ENCODE data around the gene LSM12. TPM values are rescaled to one million over a fixed set of nuclear protein-coding genes. Genes with fewer than 3 reads are reported as not detected.
A peak's percentile ranks its signal among the peaks of the same experiment; 100 is the strongest.

LSM12 gene
- polyA plus RNA-seq, 3 donors = 24.7 to 65.8 (median 64.4) TPM

- Mint-ChIP-seq H3K9me3 (peaks cover 0 to 3% (median 0%) of the 10 kb centered on the region in 7 donors), H3K27ac (peak overlapping the region in 6 of 7 donors; percentile 90 to 95 (median 94)), H3K4me3 (peak overlapping the region; percentile 75 to 90), H3K4me1 (peaks cover 45% of the 10 kb centered on the region), H3K36me3 (peaks cover 27 to 56% of the 10 kb centered on the region in 2 donors), H3K27me3 (ENCODE audit: low read depth in 3 of 3) (no peaks in the 10 kb centered on the region)
- H3K9ac ChIP-seq (ENCODE audit: insufficient read depth, low read length, poor library complexity, severe bottlenecking) = peak overlapping the region; percentile 63
- DNase-seq = no peak
- peak overlapping the region; percentile 90 for H3K4me2 ChIP-seq (replicated peaks; ENCODE audit: extremely low read depth, low read length, poor library complexity, severe bottlenecking)
- H3K9me3 ChIP-seq (replicated peaks in 1 of 2; ENCODE audit: control insufficient read depth in 1 of 2, insufficient read depth in 1 of 2, low read length in 2 of 2) = no peaks in the 10 kb centered on the region
- H3K27ac ChIP-seq (ENCODE audit: low read depth in 1 of 2, low read length in 2 of 2) = peak overlapping the region; percentile 82 to 91
- peak overlapping the region in 2 of 3 experiments; percentile 37 to 76 for H3K4me3 ChIP-seq (replicated peaks in 1 of 3; ENCODE audit: low read depth in 2 of 3, low read length in 3 of 3)
- H3K79me2 ChIP-seq (ENCODE audit: insufficient read depth, low read length) = peaks cover 9% of the 10 kb centered on the region
- intact Hi-C loops (cut with micrococcal nuclease) = no loop called here
- WGBS (ENCODE audit: insufficient coverage) = no CpG with 5 or more reads among the region's 2 CpGs
- peaks cover 32 to 34% of the 10 kb centered on the region in 2 donors for H3K36me3 ChIP-seq (replicated peaks in 1 of 2; ENCODE audit: control insufficient read depth in 1 of 2, insufficient read depth in 2 of 2, low read length in 2 of 2)
- no peak for TF ChIP-seq CTCF (IDR thresholded peaks at IDR 0.05)
- peaks cover 31% of the 10 kb centered on the region for H4K20me1 ChIP-seq (ENCODE audit: insufficient read depth, low read length)
- H3K4me1 ChIP-seq (ENCODE audit: control insufficient read depth in 1 of 2, insufficient read depth in 2 of 2, low read length in 2 of 2) = peaks cover 48% of the 10 kb centered on the region in 2 donors
- no peak overlapping the region for H2AFZ ChIP-seq (ENCODE audit: insufficient read depth, low read depth, low read length, poor library complexity, severe bottlenecking)
- H3K27me3 ChIP-seq (ENCODE audit: control insufficient read depth in 2 of 2, insufficient read depth in 2 of 2, low read length in 2 of 2) = no peaks in the 10 kb centered on the region
Measured at GRCh38 chr17:44095388-44095646, 28.8 kb upstream of the LSM12 start.

- H3K4me1 Mint-ChIP-seq = peaks cover 45% of the 10 kb centered on the region
- DNase-seq = no peak
- Histone ChIP-seq H3K36me3 (replicated peaks in 1 of 2; ENCODE audit: control insufficient read depth in 1 of 2, insufficient read depth in 2 of 2, low read length in 2 of 2) (peaks cover 32 to 34% of the 10 kb centered on the region in 2 donors), H3K27me3 (ENCODE audit: control insufficient read depth in 2 of 2, insufficient read depth in 2 of 2, low read length in 2 of 2) (no peaks in the 10 kb centered on the region), H3K9me3 (replicated peaks in 1 of 2; ENCODE audit: control insufficient read depth in 1 of 2, insufficient read depth in 1 of 2, low read length in 2 of 2) (no peaks in the 10 kb centered on the region), H3K79me2 (ENCODE audit: insufficient read depth, low read length) (peaks cover 5% of the 10 kb centered on the region), H3K4me1 (ENCODE audit: control insufficient read depth in 1 of 2, insufficient read depth in 2 of 2, low read length in 2 of 2) (peaks cover 48% of the 10 kb centered on the region in 2 donors), H3K4me2 (replicated peaks; ENCODE audit: extremely low read depth, low read length, poor library complexity, severe bottlenecking) (peak overlapping the region; percentile 90), H3K9ac (ENCODE audit: insufficient read depth, low read length, poor library complexity, severe bottlenecking) (no peak overlapping the region), H4K20me1 (ENCODE audit: insufficient read depth, low read length) (peaks cover 28% of the 10 kb centered on the region), H3K27ac (ENCODE audit: low read depth in 1 of 2, low read length in 2 of 2) (peak overlapping the region; percentile 82 to 91), H2AFZ (ENCODE audit: insufficient read depth, low read depth, low read length, poor library complexity, severe bottlenecking) (no peak overlapping the region), H3K4me3 (replicated peaks in 1 of 3; ENCODE audit: low read depth in 2 of 3, low read length in 3 of 3) (peak overlapping the region in 1 of 3 experiments; percentile 76)
- H3K9me3 Mint-ChIP-seq = peaks cover 0 to 3% (median 0%) of the 10 kb centered on the region in 7 donors
- H3K27ac Mint-ChIP-seq = peak overlapping the region in 2 of 7 donors; percentile 94
- H3K27me3 Mint-ChIP-seq (ENCODE audit: low read depth in 3 of 3) = no peaks in the 10 kb centered on the region
- H3K36me3 Mint-ChIP-seq = peaks cover 24 to 53% of the 10 kb centered on the region in 2 donors
- intact Hi-C loops (cut with micrococcal nuclease) = no loop called here
- WGBS (ENCODE audit: insufficient coverage) = 100% methylated on average over 3 of the region's 8 CpGs
- no peak overlapping the region for H3K4me3 Mint-ChIP-seq
- no peak for TF ChIP-seq CTCF (IDR thresholded peaks at IDR 0.05)
Measured at GRCh38 chr17:44094701-44095387, 28.4 kb upstream of the LSM12 start.
